ENCODE results near the gene OR7G3. TPM values are rescaled to one million over a fixed set of nuclear protein-coding genes. Genes with fewer than 3 reads are reported as not detected.
A peak's percentile ranks its signal among the peaks of the same experiment; 100 is the strongest.

OR7G3 gene
- not detected for polyA plus RNA-seq (ENCODE audit: insufficient read depth in 1 of 5, insufficient read length in 5 of 5, low replicate concordance in 1 of 5)
- long read RNA-seq, donor 1 = 0 reads
- long read RNA-seq, donor 2 = 0 reads
- long read RNA-seq, donor 3, partial matches to known transcripts = 0 of 1 reads
- long read RNA-seq, donor 3, other reads (novel, unspliced or antisense) = 0 of 1 reads
- long read RNA-seq, donor 4 = 0 reads
- long read RNA-seq, donor 5 = 0 reads
- long read RNA-seq, donor 6 = 0 reads
- long read RNA-seq, donor 7 = 0 reads
- long read RNA-seq, donor 8 = 0 reads

DNA sequence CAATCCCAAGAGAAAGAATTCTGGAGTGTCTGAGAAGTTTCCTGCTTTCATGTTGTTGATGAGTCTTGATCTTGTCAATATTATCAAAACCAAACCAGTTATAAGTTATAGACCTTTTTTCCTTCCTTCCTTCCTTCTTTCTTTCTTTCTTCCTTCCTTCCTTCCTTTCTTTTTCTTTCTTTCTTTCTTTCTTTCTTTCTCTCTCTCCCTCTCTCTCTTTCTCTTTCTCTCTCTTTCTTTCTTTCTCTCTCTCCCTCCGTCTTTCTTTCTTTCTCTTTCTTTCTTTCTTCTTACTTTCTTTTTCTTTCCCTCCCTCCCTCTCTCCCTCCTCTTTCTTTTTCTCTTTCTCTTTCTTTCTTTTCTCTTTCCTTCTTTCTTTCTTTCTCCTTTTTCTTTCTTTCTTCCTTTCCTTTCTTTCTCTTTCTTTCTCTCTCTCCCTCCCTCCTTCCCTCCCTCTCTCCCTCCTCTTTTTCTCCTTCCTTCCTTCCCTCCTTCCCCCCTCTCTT lies at the start of gene OR7G3:
OR7G3 (minus strand) TSS at position 51 of the 506 bp plus-strand sequence; CDS start at position 51, 0 bp downstream.
- no peak for DNase-seq

DNA sequence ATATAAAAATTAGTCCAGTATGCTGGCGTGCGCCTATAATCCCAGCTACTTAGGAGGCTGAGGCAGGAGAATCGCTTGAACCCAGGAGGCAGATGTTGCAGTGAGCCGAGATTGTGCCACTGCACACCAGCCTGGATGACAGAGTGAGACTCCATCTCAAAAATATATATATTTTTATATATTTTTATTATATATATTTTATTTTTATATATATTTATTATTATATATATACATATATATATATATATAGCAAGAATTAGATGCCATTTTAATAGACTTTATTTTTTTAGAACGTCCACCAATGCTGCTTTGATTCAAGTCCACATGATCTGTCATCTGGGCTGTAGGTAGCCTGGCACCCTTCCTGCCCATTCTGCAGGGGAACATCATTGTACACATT lies 48.6 kb upstream of the OR7G3 start:
- DNase-seq = no peak

DNA sequence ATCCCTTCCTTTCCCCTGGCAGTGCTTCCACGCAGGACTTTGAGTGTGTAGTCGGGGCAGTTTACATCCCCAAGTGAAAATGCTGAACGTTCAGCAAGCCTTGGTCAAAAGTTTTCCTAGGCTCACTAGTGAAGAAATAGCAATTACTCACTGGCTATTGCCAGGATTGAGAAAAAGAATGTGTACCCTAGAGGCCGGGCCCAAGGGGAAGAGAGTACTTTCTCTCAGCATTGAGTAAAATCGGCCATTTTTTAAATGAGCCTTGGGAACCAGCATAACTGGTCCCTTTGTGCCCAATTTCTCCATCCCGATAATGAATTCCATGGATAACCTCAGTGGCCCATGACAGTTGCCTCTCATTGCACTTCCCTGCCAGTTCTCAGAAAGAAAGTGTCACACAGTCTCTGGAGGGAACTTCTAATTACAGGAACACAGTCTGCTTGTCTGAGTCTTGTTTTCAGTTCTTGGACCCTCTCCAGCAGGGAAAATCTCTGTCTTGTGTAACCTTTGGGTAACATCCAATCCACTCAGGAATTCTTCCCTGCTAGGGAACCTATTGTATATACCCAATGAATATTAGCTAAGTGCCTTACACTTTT lies 44.7 kb upstream of the OR7G3 start:
- no peak for DNase-seq

DNA sequence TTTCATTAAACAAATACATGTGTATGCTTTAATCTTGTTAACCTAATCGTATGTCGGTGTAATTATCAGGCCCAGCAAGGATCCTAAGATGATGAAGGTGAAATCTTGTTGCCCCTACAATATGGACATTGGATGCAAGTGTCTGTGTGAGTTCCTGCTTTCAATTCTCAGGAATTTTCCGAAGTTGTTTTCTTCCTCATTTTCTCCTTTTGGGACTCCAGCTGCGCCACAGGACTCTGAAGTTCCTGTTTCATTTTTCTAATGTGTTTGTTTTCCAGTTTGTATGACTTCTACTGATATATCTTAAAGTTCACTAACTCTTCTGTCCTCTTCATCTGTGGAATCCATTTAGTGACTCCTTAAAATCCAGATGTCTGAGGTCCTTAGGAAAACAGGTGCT lies 40.1 kb upstream of the OR7G3 start:
- no peak for DNase-seq

DNA sequence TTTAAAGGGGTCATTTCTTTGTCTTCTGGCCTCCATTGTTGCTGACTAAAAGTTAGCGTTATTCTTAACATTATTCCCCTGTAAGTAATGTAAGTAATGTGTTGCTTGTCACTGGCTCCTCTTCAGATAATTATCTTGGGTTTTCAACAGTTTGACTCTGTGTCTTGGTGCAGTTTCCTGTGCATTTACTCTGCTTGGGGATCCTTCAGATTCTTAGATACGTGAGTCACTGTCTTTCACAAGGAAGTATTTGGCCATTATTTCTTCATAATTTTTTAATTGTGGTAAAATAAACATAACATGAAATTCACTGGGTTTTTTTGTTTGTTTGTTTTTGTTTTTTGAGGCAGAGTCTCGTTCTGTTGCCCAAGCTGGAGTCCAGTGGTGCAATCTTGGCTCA lies 38.5 kb upstream of the OR7G3 start:
- DNase-seq = no peak

DNA sequence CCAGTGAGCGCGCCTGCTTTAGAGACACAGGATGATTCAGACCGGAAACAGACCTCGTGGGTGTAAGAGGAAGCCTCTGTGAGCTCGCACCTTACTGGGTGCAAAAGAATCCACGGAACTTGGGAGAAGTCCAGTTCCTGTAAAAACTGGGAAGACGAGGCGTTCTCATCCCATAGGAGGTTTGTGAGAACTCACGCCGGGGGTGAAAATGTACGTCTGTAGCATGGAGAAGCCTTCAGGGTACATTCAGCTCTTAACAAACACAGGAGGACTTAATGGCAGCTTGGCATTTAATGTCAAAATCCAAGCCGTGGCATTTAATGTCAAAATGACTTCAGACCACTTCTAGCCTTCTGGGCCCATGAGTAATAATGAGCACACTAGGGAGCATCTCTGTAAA lies 34.7 kb upstream of the OR7G3 start:
- DNase-seq = no peak

DNA sequence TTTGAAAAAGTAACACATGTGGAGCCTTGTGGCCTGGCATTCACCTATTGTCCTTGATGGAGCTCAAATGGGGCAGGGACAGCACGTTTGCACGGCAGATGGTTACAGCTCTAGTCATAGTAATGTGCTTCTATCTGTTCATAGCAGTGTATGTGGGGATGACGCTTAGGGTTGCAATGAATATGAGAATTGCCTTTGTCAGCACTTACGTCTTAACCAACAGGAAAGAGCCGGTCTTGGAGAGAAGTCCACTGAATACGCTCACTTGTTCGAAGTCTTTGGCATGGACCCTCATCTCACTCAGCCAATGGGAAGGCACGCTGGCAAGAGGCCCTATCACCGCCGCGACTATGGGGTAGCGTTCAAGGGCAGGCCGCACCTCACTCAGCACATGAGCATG lies 33.1 kb upstream of the OR7G3 start:
- DNase-seq = no peak

DNA sequence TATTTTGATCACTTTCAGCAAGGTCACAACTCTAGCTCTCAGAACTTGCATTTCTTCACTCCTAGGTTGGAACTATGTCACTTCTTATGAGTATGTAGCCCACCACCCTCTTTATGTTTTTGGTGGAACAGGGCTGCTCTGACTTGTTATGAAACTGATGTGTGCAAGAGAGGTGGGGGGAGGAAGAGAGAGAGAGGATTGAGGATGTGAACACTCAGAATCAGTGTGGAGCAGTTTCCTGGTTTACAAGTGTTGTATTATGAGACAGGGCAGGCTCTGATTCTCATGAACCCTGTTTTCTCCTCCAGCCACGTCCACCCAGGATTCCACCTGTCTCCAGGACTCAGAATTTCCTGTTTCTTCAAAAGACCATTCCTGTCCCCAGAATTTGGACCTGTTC lies 29.6 kb upstream of the OR7G3 start:
- no peak for DNase-seq

DNA sequence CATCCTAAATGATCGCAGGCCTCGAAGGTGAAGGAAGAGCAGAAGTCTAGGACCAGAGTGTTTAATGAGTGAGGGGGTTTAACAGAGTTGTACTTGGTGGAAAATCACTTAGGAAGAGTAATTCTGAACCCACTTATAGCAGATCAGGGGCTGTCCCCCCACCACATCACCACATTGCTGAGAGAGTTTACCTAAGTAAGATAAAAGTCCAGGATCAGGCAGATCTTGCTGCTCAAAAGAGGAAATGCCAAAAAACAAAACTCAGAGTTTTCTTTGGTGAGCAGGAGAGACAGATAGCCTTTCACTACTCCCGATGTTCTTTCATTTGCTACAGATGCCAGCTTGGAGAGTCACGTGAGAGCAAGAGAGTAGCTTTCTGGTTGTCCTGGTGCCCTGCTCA lies 28.8 kb upstream of the OR7G3 start:
- DNase-seq = no peak

DNA sequence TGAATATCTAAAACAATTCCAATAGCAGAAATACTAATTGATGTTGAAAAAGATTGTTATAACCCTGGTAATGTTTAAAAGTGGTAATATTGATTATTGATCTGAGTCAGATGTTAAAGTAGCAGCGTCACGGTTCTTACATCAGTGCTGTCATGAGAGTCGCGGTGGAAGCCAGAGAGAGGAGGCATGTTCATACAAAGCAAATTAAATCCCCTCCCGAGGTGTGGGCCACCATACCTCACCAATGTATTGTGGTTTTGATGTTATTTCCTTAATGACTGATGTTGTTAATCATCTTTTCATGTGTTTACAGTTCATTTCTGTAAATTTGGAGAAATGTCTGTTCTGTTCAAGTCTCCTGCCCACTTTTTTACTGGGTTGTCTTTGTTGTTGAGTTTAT lies 24.6 kb upstream of the OR7G3 start:
- no peak for DNase-seq

GRCh38 chr19:9150650-9151049 lies 23.9 kb upstream of the OR7G3 start:
- no peak for DNase-seq

DNA sequence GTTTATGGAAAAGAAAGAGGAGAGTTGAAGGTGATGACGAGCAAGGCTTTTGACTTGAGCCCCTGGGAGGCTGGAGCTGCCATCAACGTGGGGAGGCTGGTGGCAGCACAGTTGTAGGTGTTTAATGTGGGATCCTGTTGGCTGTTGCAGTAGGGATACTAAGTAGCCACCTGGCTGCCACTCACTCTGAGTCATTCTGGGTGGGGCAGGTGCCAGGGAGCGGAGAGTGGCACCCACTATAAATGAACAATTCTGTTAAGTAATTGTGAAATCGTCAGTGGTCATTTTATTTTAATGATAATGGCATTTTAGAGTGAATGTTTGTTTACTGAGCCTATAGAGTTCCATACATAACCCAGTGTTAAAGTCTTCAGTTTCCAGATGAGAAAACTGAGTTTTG lies 23.2 kb upstream of the OR7G3 start:
- DNase-seq = no peak

DNA sequence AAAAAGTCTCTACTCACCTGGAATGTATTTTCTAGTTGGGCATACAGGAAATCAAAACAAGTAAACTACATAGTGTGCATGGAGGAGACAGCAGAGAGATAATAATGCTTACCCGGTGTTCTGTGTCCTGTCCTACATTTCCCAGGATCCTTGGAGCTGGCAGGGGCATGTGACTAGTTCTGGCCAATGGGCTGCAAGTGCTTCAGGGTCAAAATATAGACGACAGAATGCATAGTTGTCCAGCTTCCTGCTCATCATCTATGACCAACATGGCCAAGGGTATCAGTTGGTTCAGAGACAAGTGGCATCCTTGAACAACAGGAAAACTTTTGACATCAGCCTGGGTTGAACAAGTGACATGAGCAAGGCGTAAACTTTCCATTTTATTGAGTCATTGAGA lies 21.9 kb upstream of the OR7G3 start:
- no peak for DNase-seq

GRCh38 chr19:9146882-9147281 lies 20.1 kb upstream of the OR7G3 start:
- DNase-seq = no peak

DNA sequence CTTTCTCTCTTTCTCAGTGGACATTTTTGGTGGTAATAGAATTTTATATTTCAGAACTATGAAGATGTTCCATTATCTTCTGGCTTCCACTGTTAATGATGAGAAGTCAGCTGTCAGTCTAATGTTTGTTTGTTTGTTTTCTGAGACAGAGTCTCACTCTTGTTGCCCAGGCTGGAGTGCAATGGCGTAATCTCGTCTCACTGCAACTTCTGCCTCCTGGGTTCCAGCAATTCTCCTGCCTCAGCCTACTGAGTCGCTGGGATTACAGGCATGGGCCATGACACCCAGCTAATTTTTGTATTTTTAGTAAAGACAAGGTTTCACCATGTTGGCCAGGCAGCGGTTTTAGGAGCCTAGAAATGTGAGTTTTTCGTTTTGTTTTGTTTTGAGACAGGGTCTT lies 18.2 kb upstream of the OR7G3 start:
- no peak for DNase-seq

DNA sequence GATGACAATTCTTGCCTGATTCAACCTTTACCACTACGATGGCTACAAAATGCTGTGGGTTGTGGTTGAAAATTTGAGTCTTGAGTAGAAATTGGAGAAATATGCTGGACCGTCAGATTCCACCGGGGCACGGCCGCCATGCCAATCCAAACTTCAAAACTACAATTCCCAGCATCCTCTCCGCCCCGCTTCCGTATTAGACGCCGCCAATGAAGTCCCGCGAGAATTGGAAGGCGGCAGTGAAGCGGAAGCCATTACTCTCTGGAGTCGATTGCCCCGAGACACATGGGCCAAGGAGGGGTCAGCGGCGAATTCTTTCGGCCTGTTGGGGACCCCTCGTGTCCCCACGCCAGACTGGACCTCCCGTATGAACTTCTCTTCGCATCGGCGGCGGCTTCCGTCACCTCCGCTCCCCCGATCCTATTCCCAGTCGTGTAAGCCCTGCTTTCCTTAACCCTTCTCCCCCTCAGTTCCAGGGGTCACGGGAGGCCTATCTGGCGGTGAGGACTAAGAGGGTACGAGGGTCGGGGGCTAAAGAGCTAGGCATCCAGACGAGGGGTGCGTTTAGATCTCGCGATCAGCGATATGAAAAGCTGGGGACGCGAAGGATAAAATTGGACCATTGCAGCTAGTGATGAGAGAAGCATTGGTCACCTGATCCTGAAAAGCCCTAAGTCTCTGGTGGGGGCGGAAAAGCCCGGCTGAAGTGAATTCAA lies 13.6 kb upstream of the OR7G3 start, which contains the start of gene ZNF317:
ZNF317 (plus strand) TSS at position 239 of the 716 bp plus-strand sequence. CDS start 15,620 bp downstream, outside the sequence.
- peak; percentile 90 to 91 for DNase-seq

DNA sequence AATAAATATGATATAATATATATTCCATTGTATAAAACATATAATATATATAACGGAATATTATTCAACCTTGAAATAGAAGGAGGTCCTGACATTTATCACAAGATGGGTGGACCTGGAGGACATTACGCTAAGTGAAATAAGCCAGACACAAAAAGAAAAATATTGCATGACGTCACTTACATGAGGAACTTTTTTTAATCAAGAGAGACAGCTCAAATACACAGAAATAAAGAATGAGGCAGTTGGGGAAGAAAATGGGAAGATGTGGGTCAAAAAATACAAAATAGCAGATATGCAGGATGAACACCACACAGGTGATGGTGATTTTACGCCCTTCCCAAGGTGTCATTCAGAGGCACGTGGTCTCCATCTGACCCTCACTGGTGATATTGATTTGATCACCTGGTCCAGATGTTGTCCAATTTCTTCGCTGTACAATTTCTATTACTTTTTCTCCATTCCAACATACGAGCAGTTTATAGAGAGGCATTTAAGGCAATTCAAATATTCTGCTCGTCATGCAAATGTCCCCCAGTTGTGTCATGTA lies 12.9 kb upstream of the OR7G3 start:
- peak in 1 of 2 donors; percentile 14 for DNase-seq

DNA sequence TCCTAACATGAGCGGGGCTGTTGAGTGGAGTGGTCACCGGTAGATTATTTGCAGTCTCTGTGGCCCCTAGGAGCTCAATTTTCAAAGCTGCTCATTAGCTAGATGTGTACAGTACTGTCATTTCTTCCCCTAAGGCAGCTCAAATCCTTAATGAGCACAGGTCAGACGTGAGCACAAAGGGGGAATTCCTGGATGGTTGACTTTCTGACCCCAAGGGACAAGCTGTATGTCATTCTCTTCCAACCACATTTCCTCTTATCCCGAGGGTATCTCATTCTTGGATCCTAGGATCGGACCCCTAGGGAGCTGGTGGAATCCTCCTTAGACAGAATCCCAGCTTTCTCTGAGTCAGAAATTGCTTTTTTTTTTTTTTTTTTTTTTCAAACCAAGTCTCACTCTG lies 5.7 kb upstream of the OR7G3 start:
- DNase-seq = no peak

DNA sequence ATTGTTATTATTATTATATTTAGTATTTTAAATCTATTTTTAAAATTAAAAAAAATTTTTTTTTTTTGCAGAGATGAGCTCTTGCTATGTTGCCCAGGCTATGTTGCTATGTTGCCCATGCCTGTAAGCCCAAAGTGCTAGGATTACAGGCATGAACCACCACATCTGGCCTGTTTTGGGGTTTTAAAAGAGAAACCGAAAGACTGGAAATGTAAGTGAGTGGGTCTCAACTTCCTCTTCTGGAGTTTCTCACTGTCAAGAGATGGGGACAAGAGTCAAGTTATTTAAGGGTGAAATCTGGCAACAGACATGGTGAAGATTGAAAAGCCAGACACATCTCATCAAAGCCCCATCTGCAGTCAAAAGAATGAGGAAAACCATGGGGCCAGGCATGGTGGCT lies 4.2 kb upstream of the OR7G3 start:
- no peak for DNase-seq

GRCh38 chr19:9128171-9128570 lies 1.4 kb upstream of the OR7G3 start:
- no peak for DNase-seq

DNA sequence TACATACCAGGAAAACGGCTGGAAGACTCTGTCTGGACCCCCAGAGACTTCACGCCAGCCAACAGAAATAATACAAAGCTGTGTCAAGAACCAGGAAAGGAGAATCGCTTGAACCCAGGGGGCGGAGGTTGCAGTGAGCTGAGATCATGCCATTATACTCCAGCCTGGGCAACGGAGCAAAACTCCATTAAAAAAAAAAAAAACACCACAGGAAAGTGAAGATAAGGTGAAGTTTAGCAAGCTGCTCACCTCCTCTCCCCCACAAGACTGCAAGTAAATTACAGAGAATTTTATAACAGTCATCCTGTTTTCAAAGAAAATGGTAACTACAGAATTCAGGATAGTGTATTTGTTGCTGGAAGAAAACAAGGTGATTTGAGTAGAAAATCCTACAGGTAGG lies 10.2 kb downstream of the OR7G3 start:
- no peak for DNase-seq

GRCh38 chr19:9115307-9115813 lies 11.4 kb downstream of the OR7G3 start, which contains the start of gene OR7G1:
OR7G1 (minus strand) TSS chr19:9115763; CDS start chr19:9115763, 0 bp downstream.
- DNase-seq = no peak

Measured in right lung (tissue), 10 donors.